RWPE1 (cell line): ENCODE results near the gene PCED1B.
"Not testable (repeated sequence)": the region's sequence is repeated elsewhere in the genome, so short reads cannot be mapped to it uniquely, and the experiment has no call there.

Experiments
- CTCF ChIA-PET: fragments of 350-600 bp; sonication (Branson Sonifier 250); formaldehyde crosslinking; extraction: SDS; loops from one replicate; lab custom pipeline; 2021; lab: Yijun Ruan, JAX
- POLR2A ChIA-PET: fragments of 400-600 bp; formaldehyde crosslinking; extraction: SDS; loops from one replicate; lab custom pipeline; 2020; ENCODE audit warnings: antibody characterized with exemption; ENCODE audit not compliant: low non-redundant PET; lab: Yijun Ruan, JAX
- DNase-seq: peaks from one replicate; pipeline ENCODE4 v3.0.0; 2012; ENCODE audit warnings: low spot score
- H3K27ac ChIP-seq: fragments of 450-650 bp; 2 replicates; pipeline ENCODE4 v1.5.1; 2017
- CTCF ChIP-seq: fragments of 450-650 bp; conservative IDR thresholded peaks from 2 replicates; pipeline ENCODE4 v1.5.1; 2017; ENCODE audit warnings: low read depth, mild to moderate bottlenecking

Gene PCED1B

GRCh38 chr12:47035484-47035883 is 43.9 kb upstream of the PCED1B start:
- TF ChIP-seq CTCF, result no peak
- POLR2A ChIA-PET, result no interaction called here
- CTCF ChIA-PET, result no interaction called here
- H3K27ac ChIP-seq, result no peak overlapping the region
- DNase-seq, result no peak

DNA sequence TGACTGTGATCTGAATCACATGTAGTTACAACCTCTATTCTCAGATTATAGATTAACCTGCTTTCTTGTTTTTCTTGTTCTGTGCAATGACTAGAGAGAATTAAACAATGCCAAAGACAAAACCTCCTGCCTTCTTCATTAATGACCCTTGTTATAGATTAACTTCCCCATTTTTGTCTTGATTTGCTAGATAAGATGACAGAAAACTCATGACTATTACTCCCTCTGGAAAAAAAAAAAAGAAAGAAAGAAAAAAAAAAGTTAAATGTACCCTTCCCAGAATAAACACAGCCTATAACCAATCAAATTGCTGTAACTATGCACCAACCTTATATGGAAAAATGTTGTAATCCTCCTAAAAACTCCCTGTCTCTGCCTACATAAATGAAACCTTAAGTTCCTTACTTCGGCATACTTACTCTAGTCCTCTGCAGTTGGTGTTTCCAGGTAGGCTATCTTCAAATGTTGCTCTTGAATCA is 41.1 kb upstream of the PCED1B start:
- no peak for TF ChIP-seq CTCF
- POLR2A ChIA-PET, result no interaction called here
- CTCF ChIA-PET, result interaction anchor here (0.6 kb wide), 1 partner anchor 15 kb away, joined by 4 read pairs; no protein-coding TSS in a partner anchor
- no peak for DNase-seq
- H3K27ac ChIP-seq, result no peak overlapping the region

GRCh38 chr12:47039079-47039478 is 40.3 kb upstream of the PCED1B start:
- DNase-seq, result no peak
- TF ChIP-seq CTCF, result no peak
- POLR2A ChIA-PET, result no interaction called here
- CTCF ChIA-PET, result interaction anchor here (0.6 kb wide), 1 partner anchor 14 kb away, joined by 4 read pairs; no protein-coding TSS in a partner anchor
- no peak overlapping the region for H3K27ac ChIP-seq

DNA sequence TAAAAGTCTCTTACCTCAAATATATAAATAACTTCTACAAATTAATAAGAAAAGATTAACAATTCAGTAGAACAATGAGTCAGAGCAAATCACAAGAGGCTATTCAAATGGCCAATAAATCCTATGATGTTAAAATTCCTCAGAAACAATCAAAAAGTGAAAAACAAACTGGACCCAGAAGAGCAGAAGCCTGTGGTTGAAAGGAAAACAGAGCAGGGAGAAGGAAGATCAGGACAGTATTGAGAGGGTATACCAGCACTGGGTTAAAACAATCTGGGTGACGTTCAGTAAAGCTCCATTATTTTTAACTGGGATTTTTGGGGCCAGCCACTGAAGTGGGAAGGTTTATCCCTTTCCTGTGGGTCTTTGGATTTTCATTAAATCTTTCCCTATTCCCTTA is 39.7 kb upstream of the PCED1B start:
- ChIA-PET POLR2A (no interaction called here), CTCF (no interaction called here)
- DNase-seq, result no peak
- H3K27ac ChIP-seq, result no peak overlapping the region
- no peak for TF ChIP-seq CTCF

DNA sequence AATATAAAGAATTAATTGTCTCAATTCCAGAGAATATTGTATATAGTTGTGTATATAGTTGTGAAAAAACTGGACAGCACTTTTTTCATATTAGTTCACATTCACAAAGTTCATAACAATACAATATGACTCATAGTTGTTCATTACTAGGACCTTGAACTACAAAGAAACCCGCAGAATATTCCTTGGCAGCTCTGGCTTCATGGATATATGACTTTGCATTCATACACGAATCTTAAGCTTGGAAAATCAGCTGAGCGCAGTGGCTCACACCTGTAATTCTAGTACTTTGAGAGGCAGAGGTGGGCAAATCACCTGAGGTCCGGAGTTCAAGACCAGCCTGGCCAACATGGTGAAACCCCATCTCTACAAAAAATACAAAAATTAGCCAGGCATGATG is 38.1 kb upstream of the PCED1B start:
- no peak overlapping the region for H3K27ac ChIP-seq
- ChIA-PET POLR2A (no interaction called here), CTCF (interaction anchor here (0.7 kb wide), 1 partner anchor 367 kb away, joined by 3 read pairs; no protein-coding TSS in a partner anchor)
- DNase-seq, result no peak
- TF ChIP-seq CTCF, result no peak

GRCh38 chr12:47048541-47048940 is 30.9 kb upstream of the PCED1B start:
- ChIA-PET CTCF (no interaction called here), POLR2A (no interaction called here)
- no peak overlapping the region for H3K27ac ChIP-seq
- DNase-seq, result no peak
- no peak for TF ChIP-seq CTCF

DNA sequence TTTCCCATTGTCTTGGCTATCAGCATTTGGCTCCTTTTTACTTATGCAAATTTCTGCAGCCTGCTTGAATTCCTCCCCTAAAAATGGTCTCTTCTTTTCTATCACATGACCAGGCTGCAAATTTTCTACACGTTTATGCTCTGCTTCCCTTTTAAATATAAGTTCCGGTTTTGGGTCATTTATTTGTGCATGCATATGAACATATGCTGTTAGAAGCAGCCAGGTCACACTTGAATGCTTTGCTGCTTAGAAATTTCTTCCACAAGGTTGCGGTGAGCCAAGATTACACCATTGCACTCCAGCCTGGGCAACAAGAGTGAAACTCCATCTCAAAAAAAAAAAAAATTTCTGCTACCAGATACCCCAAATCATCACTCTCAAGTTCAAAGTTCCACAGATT is 28.1 kb upstream of the PCED1B start:
- H3K27ac ChIP-seq, POLR2A ChIA-PET, DNase-seq: not testable (repeated sequence)
- CTCF ChIA-PET, result interaction anchor here (0.9 kb wide), 1 partner anchor 19 kb away, joined by 3 read pairs; no protein-coding TSS in a partner anchor
